A549 (cell line): Measurements from ENCODE around the gene AP2B1.

Experiments used
- CHD2 ChIP-seq: fragments of 150-350 bp; IDR thresholded peaks from 2 replicates; pipeline ENCODE4 v1.6.1; 2014; ENCODE audit warnings: low read length; ENCODE audit not compliant: partially characterized antibody
- HDAC2 ChIP-seq: fragments of 200-600 bp; sonication (generic); IDR thresholded peaks from 2 replicates; pipeline ENCODE4 v1.6.1; 2016
- POLR2A ChIP-seq: IDR thresholded peaks from 2 replicates; pipeline ENCODE4 v1.6.1; 2012; ENCODE audit warnings: mild to moderate bottlenecking, low read length
- RAD21 ChIP-seq, 2 experiments: fragments of >200 bp in 1 of 2; sonication (Bioruptor Twin) in 1 of 2; formaldehyde crosslinking in 1 of 2; IDR thresholded peaks in 1 of 2; conservative IDR thresholded peaks in 1 of 2; 2 replicates in 1 of 2; 3 replicates in 1 of 2; pipeline ENCODE4 v1.6.1; 2012 to 2018; ENCODE audit warnings: inconsistent platforms in 1 of 2
- ZC3H11A ChIP-seq: fragments of 450-650 bp; IDR thresholded peaks from 2 replicates; pipeline ENCODE4 v1.6.1; 2014; ENCODE audit warnings: antibody characterized with exemption, mild to moderate bottlenecking
- TF ChIP-seq, protein P1 (sequence below): fragments of >200 bp; sonication (Bioruptor Twin); formaldehyde crosslinking; IDR thresholded peaks from 3 replicates; pipeline ENCODE4 v1.5.1; 2016

DNA sequence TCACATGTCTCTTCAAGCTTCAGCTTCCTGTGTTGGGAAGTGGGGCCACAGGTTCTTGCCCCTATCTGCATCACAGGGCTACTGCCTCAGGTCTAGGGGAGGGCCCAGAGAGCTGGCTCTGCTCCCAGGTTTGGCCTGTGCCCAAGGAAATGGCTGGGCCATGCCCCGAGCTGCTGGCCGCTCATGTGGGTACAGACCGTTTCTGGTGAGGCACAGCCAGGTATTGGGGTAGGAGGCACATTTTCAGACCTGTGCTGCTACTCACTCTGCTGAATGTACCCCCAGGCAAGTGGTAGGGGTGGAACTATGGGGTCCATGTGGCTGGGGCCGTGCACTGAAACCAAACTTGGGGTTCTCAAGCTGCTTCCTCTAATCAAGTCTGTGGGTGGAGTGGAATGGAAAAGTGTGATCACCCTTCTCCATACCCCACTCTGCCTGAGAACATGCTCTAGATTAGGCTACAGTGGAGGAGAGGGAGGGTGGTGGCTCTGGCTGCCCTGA, 161.3 kb downstream of the AP2B1 start:
- TF ChIP-seq HDAC2 (no peak), CHD2 (no peak), ZC3H11A (no peak), POLR2A (no peak), RAD21 (conservative IDR thresholded peaks at IDR 0.05 in 1 of 2, IDR thresholded peaks at IDR 0.05 in 1 of 2) (no peak)
- TF ChIP-seq, protein P1, sequence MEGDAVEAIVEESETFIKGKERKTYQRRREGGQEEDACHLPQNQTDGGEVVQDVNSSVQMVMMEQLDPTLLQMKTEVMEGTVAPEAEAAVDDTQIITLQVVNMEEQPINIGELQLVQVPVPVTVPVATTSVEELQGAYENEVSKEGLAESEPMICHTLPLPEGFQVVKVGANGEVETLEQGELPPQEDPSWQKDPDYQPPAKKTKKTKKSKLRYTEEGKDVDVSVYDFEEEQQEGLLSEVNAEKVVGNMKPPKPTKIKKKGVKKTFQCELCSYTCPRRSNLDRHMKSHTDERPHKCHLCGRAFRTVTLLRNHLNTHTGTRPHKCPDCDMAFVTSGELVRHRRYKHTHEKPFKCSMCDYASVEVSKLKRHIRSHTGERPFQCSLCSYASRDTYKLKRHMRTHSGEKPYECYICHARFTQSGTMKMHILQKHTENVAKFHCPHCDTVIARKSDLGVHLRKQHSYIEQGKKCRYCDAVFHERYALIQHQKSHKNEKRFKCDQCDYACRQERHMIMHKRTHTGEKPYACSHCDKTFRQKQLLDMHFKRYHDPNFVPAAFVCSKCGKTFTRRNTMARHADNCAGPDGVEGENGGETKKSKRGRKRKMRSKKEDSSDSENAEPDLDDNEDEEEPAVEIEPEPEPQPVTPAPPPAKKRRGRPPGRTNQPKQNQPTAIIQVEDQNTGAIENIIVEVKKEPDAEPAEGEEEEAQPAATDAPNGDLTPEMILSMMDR, result no peak
